Hepatocyte (in vitro differentiated cells): ENCODE results near the gene PRKAR1A. TPM values are rescaled to one million over a fixed set of nuclear protein-coding genes. Genes with fewer than 3 reads are reported as not detected.
"Not testable (repeated sequence)": the region's sequence is repeated elsewhere in the genome, so short reads cannot be mapped to it uniquely, and the experiment has no call there.

Source experiments
- DNase-seq: peaks from one replicate; pipeline ENCODE4 v3.0.0-alpha.2; 2016; ENCODE audit warnings: low spot score
- H2AFZ ChIP-seq: fragments of 200-600 bp; sonication (generic); 2 replicates; pipeline ENCODE4 v1.6.0; 2016; ENCODE audit warnings: antibody characterized with exemption, mild to moderate bottlenecking
- H3K27ac ChIP-seq: fragments of 200-600 bp; sonication (generic); 2 replicates; pipeline ENCODE4 v1.5.1; 2016; ENCODE audit warnings: mild to moderate bottlenecking
- H3K27me3 ChIP-seq: fragments of 200-600 bp; sonication (generic); 2 replicates; pipeline ENCODE4 v1.6.1; 2016
- H3K36me3 ChIP-seq: fragments of 200-600 bp; sonication (generic); replicated peaks from 2 replicates; pipeline ENCODE4 v1.5.1; 2016; ENCODE audit warnings: low read depth; ENCODE audit not compliant: insufficient read depth
- H3K4me1 ChIP-seq: fragments of 200-600 bp; sonication (generic); 2 replicates; pipeline ENCODE4 v1.5.1; 2016; ENCODE audit warnings: mild to moderate bottlenecking, moderate library complexity; ENCODE audit not compliant: insufficient read depth
- H3K4me2 ChIP-seq: fragments of 200-600 bp; sonication (generic); 2 replicates; pipeline ENCODE4 v1.6.0; 2016
- H3K4me3 ChIP-seq: fragments of 200-600 bp; sonication (generic); 2 replicates; pipeline ENCODE4 v1.5.1; 2016; ENCODE audit warnings: mild to moderate bottlenecking
- H3K79me2 ChIP-seq: fragments of 200-600 bp; sonication (generic); 2 replicates; pipeline ENCODE4 v1.6.0; 2017; ENCODE audit warnings: mild to moderate bottlenecking
- H3K9me2 ChIP-seq: fragments of 200-600 bp; sonication (generic); replicated peaks from 2 replicates; pipeline ENCODE4 v1.6.0; 2017; ENCODE audit warnings: mild to moderate bottlenecking; ENCODE audit not compliant: insufficient read depth
- H3K9me3 ChIP-seq: fragments of 200-600 bp; sonication (generic); 2 replicates; pipeline ENCODE4 v1.5.1; 2016; ENCODE audit warnings: low read depth, mild to moderate bottlenecking
- H4K20me1 ChIP-seq: fragments of 200-600 bp; sonication (generic); 2 replicates; pipeline ENCODE4 v1.6.0; 2016; ENCODE audit warnings: mild to moderate bottlenecking; ENCODE audit not compliant: insufficient read depth, poor library complexity, severe bottlenecking
- EZH2 ChIP-seq: fragments of 200-600 bp; sonication (generic); IDR thresholded peaks from 2 replicates; pipeline ENCODE4 v1.6.1; 2016; ENCODE audit warnings: antibody characterized with exemption, mild to moderate bottlenecking, borderline replicate concordance
- EZH2phosphoT487 ChIP-seq: fragments of 200-600 bp; sonication (generic); IDR thresholded peaks from one replicate; pipeline ENCODE4 v1.6.1; 2018; ENCODE audit warnings: antibody characterized with exemption, mild to moderate bottlenecking, low read depth, moderate library complexity; ENCODE audit not compliant: unreplicated experiment, severe bottlenecking
- WGBS: methylation state at CpG from one replicate; pipeline ENCODE4 v1.1.6; 2016; ENCODE audit warnings: low lambda C conversion rate; ENCODE audit errors: missing lambda C conversion rate; 5-methylcytosine and 5-hydroxymethylcytosine counted together
- polyA plus RNA-seq: library from polyadenylated mRNA; unstranded; fragments of >200 nt; fragmentation: Nextera tagmentation; extraction: Ambion mirVana; gene quantifications from 2 replicates; pipeline ENCODE4 v1.2.1, GENCODE V29; 2016
- total RNA-seq: library from RNA; depleted of rRNA; stranded (reverse); fragments of >200 nt; gene quantifications from 2 replicates; pipeline ENCODE4 v1.2.3, GENCODE V29; 2014
- TF ChIP-seq, protein P1 (sequence below): fragments of 200-600 bp; sonication (generic); IDR thresholded peaks from 2 replicates; pipeline ENCODE4 v1.5.1; 2016; ENCODE audit warnings: antibody characterized with exemption, mild to moderate bottlenecking; ENCODE audit not compliant: poor library complexity

The PRKAR1A gene
- total and polyA plus RNA-seq, 2 experiments from 2014 or later = 182 to 253 TPM

- Histone ChIP-seq H3K9me2 (no peaks in the 10 kb centered on the region), H3K27me3 (no peaks in the 10 kb centered on the region), H3K4me1 (no peaks in the 10 kb centered on the region), H2AFZ (no peak overlapping the region), H3K4me3 (no peak overlapping the region), H4K20me1 (no peaks in the 10 kb centered on the region), H3K4me2 (no peak overlapping the region), H3K27ac (no peak overlapping the region), H3K36me3 (no peaks in the 10 kb centered on the region), H3K9me3 (no peaks in the 10 kb centered on the region), H3K79me2 (no peaks in the 10 kb centered on the region)
- 70% methylated on average over 2 of the region's 2 CpGs for WGBS
- TF ChIP-seq, protein P1, sequence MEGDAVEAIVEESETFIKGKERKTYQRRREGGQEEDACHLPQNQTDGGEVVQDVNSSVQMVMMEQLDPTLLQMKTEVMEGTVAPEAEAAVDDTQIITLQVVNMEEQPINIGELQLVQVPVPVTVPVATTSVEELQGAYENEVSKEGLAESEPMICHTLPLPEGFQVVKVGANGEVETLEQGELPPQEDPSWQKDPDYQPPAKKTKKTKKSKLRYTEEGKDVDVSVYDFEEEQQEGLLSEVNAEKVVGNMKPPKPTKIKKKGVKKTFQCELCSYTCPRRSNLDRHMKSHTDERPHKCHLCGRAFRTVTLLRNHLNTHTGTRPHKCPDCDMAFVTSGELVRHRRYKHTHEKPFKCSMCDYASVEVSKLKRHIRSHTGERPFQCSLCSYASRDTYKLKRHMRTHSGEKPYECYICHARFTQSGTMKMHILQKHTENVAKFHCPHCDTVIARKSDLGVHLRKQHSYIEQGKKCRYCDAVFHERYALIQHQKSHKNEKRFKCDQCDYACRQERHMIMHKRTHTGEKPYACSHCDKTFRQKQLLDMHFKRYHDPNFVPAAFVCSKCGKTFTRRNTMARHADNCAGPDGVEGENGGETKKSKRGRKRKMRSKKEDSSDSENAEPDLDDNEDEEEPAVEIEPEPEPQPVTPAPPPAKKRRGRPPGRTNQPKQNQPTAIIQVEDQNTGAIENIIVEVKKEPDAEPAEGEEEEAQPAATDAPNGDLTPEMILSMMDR = no peak
- no peak for TF ChIP-seq EZH2phosphoT487
- no peak for TF ChIP-seq EZH2
- DNase-seq = no peak
Observed at GRCh38 chr17:68484458-68484857, 27.8 kb upstream of the PRKAR1A start.

DNA sequence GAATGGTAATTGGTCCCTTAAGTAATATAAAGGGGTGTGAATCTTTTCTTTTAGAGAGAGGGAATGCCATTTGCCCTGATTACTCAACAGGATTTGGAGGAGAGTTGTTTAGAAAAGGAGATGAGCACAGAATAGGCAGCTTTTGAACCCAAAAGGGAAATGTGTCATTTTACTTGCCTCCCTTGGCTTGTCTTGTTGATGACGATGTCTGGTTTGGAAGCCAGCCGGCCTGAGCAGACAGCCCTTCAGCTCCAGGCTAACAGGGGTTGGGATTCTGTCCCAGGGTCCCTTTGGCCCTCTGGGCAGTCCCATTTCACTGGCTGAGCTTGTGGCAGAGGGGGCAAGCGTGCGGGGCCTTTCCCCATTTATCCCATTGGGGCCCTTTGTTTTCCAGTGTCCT, 22.3 kb upstream of the PRKAR1A start:
- no peaks in the 10 kb centered on the region for H4K20me1 ChIP-seq
- no peak overlapping the region for H2AFZ ChIP-seq
- no peak overlapping the region for H3K27ac ChIP-seq
- H3K4me2 ChIP-seq = no peak overlapping the region
- H3K27me3 ChIP-seq = no peaks in the 10 kb centered on the region
- TF ChIP-seq, protein P1 = no peak
- no peak for TF ChIP-seq EZH2phosphoT487
- no peak for TF ChIP-seq EZH2
- DNase-seq = no peak
- H3K9me2 ChIP-seq = no peaks in the 10 kb centered on the region
- H3K4me3 ChIP-seq = no peak overlapping the region
- WGBS = 88% methylated on average over 4 of the region's 4 CpGs
- H3K9me3 ChIP-seq = no peaks in the 10 kb centered on the region
- H3K36me3 ChIP-seq = no peaks in the 10 kb centered on the region
- no peaks in the 10 kb centered on the region for H3K79me2 ChIP-seq
- H3K4me1 ChIP-seq = no peaks in the 10 kb centered on the region

DNA sequence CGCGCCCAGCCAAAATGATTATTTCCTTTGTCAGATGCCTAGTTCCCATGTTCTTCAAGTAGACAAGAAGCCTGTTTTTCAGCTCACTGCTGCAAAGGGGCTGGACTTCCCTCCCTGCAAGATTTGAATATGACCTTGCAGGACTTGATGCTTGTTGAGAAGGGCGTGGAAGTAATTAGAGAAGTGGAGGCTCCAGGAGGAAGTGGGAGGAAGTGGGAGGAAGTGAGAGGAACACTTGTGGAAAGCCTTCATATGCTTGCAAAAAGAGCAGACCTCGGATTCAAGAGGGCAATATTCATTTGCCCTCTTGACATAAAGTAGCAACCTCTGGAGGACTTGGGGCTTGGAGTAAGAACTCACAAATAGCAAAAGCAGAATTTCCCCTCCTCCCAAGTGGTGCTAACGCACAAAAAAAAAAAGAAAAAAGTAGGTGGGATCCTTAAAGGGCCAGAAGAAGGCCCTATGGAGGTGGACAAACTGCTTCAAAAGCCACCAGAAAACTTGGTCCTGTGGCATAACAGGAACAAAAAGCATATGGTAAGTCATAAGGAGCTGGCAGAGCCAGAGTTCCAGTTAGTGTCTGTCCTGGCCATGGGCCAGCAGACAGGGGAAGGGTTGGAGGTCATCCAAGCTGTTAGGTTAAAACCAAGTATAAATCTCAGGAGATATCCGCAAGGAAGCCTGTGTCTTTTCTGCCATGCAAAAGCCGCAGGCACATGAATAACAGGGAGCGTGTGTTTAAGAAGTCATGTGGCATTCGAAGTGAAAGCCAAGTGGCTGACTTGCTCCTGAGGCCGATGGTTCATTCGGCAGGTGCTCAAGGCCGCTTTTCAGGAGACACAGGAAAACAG, 20.6 kb upstream of the PRKAR1A start:
- Histone ChIP-seq H4K20me1 (no peaks in the 10 kb centered on the region), H3K27me3 (no peaks in the 10 kb centered on the region), H3K4me3 (no peak overlapping the region), H3K36me3 (no peaks in the 10 kb centered on the region), H3K9me3 (no peaks in the 10 kb centered on the region), H3K4me2 (no peak overlapping the region), H3K79me2 (no peaks in the 10 kb centered on the region), H3K9me2 (no peaks in the 10 kb centered on the region), H3K4me1 (no peaks in the 10 kb centered on the region), H2AFZ (no peak overlapping the region), H3K27ac (no peak overlapping the region)
- 83% methylated on average over 12 of the region's 12 CpGs for WGBS
- no peak for TF ChIP-seq EZH2phosphoT487
- TF ChIP-seq, protein P1 = no peak
- TF ChIP-seq EZH2 = no peak
- DNase-seq = no peak

DNA sequence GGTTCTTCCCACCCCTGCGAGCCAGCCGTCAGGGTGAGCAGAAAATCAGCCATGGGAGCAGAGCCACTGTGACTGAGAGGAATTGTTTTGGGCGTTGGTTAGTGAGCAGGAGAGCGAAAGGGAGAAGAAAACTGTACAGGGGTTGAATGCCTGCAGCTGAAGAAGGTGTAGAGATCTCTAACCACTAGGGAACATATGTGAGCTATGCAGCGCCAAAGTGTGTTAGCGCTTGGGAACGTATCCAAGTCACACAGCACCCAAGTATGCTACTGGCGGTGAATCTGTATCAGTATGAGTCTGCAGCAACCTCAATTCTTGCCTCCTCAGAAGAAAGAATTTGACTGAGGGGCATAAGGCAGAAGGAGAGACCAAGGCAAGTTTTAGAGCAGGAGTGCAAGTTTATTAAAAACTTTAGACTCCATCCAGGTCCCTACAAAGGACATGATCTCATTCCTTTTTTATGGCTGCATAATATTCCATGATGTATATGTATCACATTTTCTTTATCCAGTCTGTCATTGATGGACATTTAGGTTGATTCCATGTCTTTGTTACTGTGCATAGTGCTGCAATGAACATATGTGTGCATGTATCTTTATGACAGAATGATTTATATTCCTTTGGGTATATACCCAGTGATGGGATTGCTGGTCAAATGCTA, 19.7 kb upstream of the PRKAR1A start:
- H3K27me3 ChIP-seq, H3K4me3 ChIP-seq, H2AFZ ChIP-seq, H3K4me1 ChIP-seq, H4K20me1 ChIP-seq, H3K4me2 ChIP-seq, DNase-seq, H3K9me3 ChIP-seq, H3K79me2 ChIP-seq, H3K36me3 ChIP-seq, H3K27ac ChIP-seq, H3K9me2 ChIP-seq: not testable (repeated sequence)
- 96% methylated on average over 8 of the region's 8 CpGs for WGBS
